ENCODE results near the gene CENPV.
"Not testable (repeated sequence)": the region's sequence is repeated elsewhere in the genome, so short reads cannot be mapped to it uniquely, and the experiment has no call there.

The CENPV gene

GRCh38 chr17:16353317-16354174 lies at the start of gene CENPV:
Gene CENPV (minus strand): TSS chr17:16353469. CDS start chr17:16353436, 33 bp downstream.
- no peak for DNase-seq

DNA sequence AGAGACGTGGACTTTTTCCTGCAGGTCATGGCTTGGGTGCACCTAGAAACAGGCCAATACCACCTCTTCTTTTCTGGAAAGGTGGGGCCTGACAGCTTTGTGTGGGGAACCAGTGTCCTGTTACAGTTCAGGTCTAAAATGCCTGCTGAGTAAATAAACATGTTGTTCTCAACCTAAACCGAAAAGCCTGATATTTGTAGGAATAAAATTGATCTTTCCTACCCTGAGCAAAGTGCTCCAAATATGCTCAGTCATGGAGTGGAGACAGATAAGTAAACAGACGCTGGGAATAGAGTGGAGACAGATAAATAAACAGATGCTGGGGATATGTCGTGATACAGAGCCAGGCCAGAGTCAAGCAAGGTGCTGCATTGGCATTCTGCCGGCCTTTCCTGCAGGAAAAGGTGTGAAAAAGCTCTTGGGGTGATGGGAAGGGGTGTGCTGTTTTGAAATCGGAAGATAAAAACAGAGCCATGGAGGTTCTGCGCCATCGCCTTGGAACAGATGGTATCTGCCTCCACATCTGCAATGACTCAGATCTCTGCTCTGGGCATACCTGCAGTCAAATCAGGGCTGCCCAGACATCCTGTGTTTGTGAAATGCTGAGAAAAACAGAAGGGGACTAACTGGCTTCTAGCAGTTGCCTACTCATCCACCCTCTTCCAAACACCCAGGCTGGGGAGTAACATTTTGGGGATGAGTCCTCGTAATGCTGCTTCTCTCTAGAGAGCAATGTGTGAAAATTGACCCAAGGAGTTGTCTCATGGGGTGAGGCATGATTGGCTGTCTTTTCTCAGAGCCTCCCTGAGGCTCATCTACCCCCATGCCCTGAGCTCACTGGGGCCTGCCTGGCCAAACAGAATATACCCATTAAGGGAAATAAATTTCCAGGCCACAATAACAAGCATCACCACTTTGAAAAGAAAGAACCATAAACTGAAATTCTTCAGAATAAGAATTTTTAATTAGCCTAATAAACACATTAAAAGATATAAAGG lies 45.3 kb upstream of the CENPV start:
- no peak for DNase-seq

DNA sequence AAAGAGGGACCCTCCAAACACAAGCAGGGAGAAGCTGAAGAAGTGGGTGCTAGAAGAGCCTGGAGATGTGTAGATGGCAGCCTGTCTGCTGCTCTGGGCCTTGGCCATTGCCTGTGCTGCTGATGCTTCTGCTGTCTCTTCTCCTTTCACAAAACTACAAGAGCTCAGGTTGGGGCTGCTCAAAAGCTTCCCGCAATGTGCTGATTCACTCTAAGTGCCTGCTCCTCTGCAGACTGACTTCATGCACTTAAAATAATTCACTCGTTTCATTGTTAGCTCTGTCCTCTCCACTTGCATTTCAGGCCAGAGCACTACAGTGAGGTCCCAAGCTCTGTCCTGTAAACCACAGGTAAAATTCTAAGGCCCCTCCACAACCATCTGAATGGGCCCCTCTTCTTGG lies 43.4 kb upstream of the CENPV start:
- DNase-seq = not testable (repeated sequence)

DNA sequence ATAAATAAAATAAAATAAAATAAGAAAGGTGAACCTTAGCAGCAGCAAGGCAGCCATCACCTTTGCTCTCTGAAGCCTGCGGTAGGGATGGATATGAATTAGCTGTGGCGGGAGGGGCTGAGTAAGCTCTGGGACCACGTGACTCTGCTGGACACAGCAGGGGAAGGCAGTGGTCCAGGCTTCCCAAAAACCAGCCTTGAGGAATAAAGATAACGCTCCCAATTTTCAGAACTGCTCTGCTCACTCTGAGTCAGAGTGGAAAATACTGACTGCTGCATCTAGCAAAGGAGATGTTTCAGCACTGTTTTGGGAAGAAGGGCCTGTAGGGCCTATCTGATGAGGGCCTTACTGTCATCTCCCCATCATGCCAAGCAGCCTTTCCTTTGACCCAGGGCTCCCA lies 42.6 kb upstream of the CENPV start:
- not testable (repeated sequence) for DNase-seq

DNA sequence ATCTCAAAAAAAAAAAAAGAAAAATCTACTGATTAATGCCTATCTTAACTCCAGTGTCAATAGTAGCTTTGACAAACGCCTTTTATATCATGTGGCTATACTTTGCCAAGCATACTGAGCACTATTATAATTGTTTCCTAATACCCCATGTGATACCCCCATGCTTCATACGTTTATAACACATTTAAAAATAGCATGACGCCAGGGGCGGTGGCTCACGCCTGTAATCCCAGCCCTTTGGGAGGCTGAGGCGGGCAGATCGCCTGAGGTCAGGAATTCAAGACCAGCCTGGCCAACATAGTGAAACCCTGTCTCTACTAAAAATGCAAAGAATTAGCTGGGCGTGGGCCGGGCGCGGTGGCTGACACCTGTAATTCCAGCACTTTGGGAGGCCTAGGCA lies 39.2 kb upstream of the CENPV start:
- not testable (repeated sequence) for DNase-seq

DNA sequence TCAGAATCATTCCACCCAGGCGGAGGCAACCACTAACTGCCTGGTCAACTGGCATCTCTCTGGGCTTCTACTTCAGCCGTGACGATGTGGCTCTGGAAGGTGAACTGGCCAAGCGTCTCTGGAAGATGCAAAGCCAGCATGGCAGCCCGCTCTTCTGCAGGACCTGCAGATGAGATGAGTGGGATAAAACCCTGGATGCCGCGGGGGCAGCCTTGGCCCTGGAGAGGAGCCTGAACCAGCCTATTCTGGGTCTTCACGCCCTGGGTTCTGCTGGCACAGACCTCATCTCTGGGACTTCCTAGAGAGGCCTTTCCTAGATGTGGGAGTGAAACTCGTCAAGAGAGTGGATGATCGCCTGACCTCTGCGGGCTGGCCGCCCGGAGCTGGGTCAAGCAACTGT lies 38.2 kb upstream of the CENPV start:
- DNase-seq = no peak

- not testable (repeated sequence) for DNase-seq
Measured at GRCh38 chr17:16386126-16386507, 32.8 kb upstream of the CENPV start.

DNA sequence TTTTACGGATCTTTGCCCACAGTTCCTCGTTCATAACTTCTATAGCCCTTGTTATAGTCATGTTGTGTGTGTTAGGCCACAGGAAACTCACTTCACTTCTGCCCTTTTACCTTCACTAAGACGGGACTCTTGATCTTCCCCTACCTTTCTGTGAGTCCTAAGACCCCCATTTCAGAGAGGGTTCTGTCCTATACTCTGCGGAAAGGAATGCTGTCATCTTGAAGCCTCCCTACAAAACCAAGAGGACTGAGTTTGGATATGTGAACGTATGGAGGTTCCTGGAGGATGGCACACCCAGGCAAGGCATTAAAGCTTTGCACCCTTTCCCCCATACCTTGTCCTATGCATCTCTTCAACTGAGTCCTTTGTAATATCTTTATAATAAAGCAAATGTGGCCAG lies 31.3 kb upstream of the CENPV start:
- DNase-seq = no peak

GRCh38 chr17:16383772-16384287 lies 30.6 kb upstream of the CENPV start:
- no peak for DNase-seq

DNA sequence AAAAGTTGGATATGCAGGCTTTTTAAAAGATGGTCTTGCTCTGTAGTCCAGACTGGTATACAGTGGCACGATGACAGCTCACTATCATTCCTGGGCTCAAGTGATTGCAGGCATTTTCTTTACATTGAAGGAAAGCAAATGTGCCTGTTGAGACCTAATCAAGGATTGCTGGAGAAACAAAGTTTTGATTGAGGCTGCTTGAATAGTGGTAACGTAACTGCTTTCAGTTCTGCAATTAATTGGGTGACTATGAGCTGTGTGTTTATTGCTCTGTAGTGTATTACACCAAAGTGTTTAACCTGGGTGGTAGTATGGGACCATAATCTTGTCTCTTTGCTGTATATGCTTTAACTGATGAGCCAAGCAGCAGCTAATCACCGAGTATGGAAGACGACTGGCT lies 29.9 kb upstream of the CENPV start:
- DNase-seq = no peak

- no peak for DNase-seq
Measured at GRCh38 chr17:16381496-16381820, 28.2 kb upstream of the CENPV start.

- DNase-seq = peak; percentile 37
Measured at GRCh38 chr17:16380640-16381495, 27.6 kb upstream of the CENPV start, which contains the start of gene UBB. Gene UBB (plus strand): TSS chr17:16381091. CDS start chr17:16381908, 817 bp downstream.

DNA sequence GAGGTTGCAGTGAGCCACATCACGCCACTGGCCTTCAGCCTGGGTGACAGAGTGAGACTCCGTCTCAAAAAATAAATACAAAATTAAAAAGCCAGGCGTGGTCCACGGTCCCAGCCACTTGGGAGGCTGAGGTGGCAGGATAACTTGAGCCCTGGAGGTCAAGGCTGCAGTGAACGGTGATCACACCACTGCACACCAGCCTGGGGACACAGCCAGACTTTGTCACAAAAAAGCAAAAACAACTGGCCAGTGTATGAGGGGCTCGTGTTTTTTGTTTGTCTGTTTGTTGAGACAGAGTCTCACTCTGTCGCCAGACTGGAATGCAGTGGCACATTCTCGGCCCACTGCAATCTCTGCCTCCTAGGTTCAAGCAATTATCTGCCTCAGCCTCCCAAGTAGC lies 26.4 kb upstream of the CENPV start:
- no peak for DNase-seq

- DNase-seq = no peak
Measured at GRCh38 chr17:16378636-16379282, 25.5 kb upstream of the CENPV start.

DNA sequence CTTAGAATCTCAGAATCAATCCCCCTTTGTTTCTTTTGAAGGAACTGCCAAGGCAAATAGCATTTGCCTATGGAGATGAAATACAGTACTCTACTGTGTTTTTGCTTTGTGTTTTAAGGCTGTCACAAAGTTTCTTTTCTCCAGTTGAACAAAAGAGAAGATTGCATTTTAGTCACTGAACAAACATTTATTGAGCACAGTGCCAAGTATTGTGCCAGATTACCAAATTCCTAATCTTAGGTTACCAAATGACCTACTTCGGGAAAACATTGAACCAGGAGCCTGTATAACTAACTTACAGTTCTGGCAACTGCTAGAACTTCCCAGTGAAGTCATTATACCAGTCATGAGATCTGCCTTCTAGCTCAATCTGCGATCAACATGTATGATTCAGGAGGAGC lies 24.7 kb upstream of the CENPV start:
- no peak for DNase-seq

DNA sequence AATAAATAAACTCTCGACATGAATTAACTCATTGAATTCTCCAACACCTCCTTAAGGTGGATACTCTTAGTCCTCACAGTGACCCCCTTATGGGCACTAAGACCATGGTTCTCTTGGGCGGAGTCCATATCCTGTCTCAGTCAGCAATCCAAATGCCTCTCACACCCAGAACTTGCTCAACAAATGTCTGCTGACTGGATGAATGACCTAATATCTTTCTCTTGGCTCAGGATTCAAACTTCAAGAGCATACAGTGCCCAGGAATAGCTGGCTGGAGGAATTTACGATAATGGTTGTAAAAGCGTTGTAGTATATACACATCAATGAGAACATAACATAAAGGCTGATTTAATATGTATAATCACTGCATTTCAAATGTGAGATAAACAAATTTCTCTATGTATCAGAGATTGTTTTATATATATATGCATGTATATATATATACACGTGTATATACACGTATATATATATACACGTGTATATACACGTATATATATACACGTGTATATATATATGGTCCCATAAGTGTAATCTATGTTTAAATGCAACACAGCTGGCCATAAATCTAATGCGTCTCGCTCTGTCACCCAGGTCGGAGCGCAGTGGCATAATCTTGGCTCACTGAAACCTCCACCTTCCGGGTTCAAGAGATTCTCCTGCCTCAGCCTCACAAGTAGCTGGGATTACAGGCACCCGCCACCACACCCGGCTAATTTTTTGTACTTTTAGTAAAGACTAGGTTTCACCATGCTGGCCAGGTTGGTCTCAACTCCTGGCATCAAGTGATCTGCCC lies 21.1 kb upstream of the CENPV start:
- DNase-seq = no peak

DNA sequence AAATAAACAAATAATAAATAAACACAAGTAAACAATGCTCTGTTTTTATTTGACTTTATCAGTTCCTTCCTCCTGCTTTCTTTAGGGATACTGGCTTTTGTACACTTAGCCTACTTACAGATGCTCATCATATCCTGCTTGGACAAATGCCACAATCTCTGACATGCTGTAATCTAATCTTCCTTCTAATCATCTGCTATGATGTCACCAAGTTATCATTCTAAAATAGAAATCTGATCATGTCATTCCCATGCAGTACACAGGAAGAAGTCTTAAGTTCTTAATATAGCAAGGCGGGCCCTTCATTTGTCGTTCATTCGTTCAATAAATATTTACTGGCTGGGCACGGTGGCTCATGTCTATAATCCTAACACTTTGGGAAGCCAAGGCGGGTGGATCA lies 18.5 kb upstream of the CENPV start:
- DNase-seq = no peak

GRCh38 chr17:16364625-16365024 lies 11.4 kb upstream of the CENPV start:
- no peak for DNase-seq

- DNase-seq = no peak
Measured at GRCh38 chr17:16363749-16364536, 10.7 kb upstream of the CENPV start.

- DNase-seq = no peak
Measured at GRCh38 chr17:16361874-16362273, 8.6 kb upstream of the CENPV start.
